Stomach (tissue), 9 donors: ENCODE data around the gene GRAMD1B. TPM values are rescaled to one million over a fixed set of nuclear protein-coding genes. Genes with fewer than 3 reads are reported as not detected.
A peak's percentile ranks its signal among the peaks of the same experiment; 100 is the strongest.

Source experiments
- DNase-seq, 2 donors: peaks; one replicate each; pipeline versions ENCODE4 v3.0.0 to v3.0.0-alpha.2; 2013 to 2019
- H3K27ac ChIP-seq, 5 donors: fragments of 200-600 bp in 4 of 5; sonication (generic) in 4 of 5; one replicate each; pipeline ENCODE4 v1.5.1; 2013 to 2019; ENCODE audit warnings: mild to moderate bottlenecking in 1 of 5, moderate library complexity in 1 of 5
- H3K27me3 ChIP-seq, 3 donors: fragments of 200-600 bp; sonication (generic); one replicate each; pipeline ENCODE4 v1.5.1; 2017 to 2019; ENCODE audit warnings: mixed run types in 1 of 3
- H3K36me3 ChIP-seq, 4 donors: fragments of 200-600 bp; sonication (generic); 1 replicate in 3 of 4; 2 replicates in 1 of 4; pipeline ENCODE4 v1.5.1; 2016 to 2019
- H3K4me1 ChIP-seq, 4 donors: fragments of 200-600 bp; sonication (generic); one replicate each; pipeline ENCODE4 v1.5.1; 2016 to 2019
- H3K4me3 ChIP-seq, 4 donors: fragments of 200-600 bp; sonication (generic) in 3 of 4; one replicate each; pipeline ENCODE4 v1.5.1; 2016 to 2019; ENCODE audit warnings: mild to moderate bottlenecking in 1 of 4
- H3K9me3 ChIP-seq, 4 donors: fragments of 200-600 bp; sonication (generic); one replicate each; pipeline ENCODE4 v1.5.1; 2016 to 2019
- CTCF ChIP-seq, 7 experiments: fragments of 450-650 bp in 4 of 7; fragments of 200-600 bp in 3 of 7; sonication (generic) in 3 of 7; IDR thresholded peaks; one replicate each; pipeline ENCODE4 v1.5.1; 2016 to 2019; ENCODE audit warnings: antibody characterized with exemption in 7 of 7, control low read depth in 2 of 7, mild to moderate bottlenecking in 1 of 7
- EP300 ChIP-seq: sonication (generic); formaldehyde crosslinking; IDR thresholded peaks from one replicate; pipeline ENCODE4 v1.6.1; 2017; ENCODE audit warnings: antibody characterized with exemption
- POLR2A ChIP-seq, 4 donors: fragments of 450-650 bp; IDR thresholded peaks; one replicate each; pipeline ENCODE4 v1.6.1; 2016; ENCODE audit warnings: antibody characterized with exemption in 4 of 4, control low read depth in 2 of 4, mild to moderate bottlenecking in 1 of 4, moderate library complexity in 1 of 4
- POLR2AphosphoS5 ChIP-seq, 3 donors: sonication (generic); formaldehyde crosslinking; IDR thresholded peaks; one replicate each; pipeline ENCODE4 v1.6.1; 2016; ENCODE audit warnings: antibody characterized with exemption in 3 of 3
- WGBS, 5 donors: extraction: QIAGEN DNeasy Blood & Tissue Kit in 3 of 5; methylation state at CpG; one replicate each; pipeline versions ENCODE4 v1.1.5 to v1.1.7; 2013 to 2018; 5-methylcytosine and 5-hydroxymethylcytosine counted together
- intact Hi-C: fragments of 100-400 bp; cut with DNase I; formaldehyde crosslinking; loops from one replicate; pipeline ENCODE4 v1.15.1; 2023; ENCODE audit warnings: low total_unique reads
- polyA plus RNA-seq, 3 donors: library from polyadenylated mRNA; stranded (reverse); fragments of 200-250 nt; gene quantifications; one replicate each; pipeline ENCODE4 v1.2.3, GENCODE V29; 2013
- total RNA-seq, 5 donors: library from RNA; depleted of rRNA; stranded (reverse); fragments of >200 nt; gene quantifications; one replicate each; pipeline versions ENCODE4 v1.1.0 to v1.2.3, GENCODE V29; 2014 to 2016
- donor health status: healthy with polysubstance abuse.
- donor health status: Bipolar disorder and iron deficiency.
- donor health status: healthy.

GRAMD1B gene
- total and polyA plus RNA-seq, 8 donors = 0.58 to 39.7 (median 12.2) TPM

DNA sequence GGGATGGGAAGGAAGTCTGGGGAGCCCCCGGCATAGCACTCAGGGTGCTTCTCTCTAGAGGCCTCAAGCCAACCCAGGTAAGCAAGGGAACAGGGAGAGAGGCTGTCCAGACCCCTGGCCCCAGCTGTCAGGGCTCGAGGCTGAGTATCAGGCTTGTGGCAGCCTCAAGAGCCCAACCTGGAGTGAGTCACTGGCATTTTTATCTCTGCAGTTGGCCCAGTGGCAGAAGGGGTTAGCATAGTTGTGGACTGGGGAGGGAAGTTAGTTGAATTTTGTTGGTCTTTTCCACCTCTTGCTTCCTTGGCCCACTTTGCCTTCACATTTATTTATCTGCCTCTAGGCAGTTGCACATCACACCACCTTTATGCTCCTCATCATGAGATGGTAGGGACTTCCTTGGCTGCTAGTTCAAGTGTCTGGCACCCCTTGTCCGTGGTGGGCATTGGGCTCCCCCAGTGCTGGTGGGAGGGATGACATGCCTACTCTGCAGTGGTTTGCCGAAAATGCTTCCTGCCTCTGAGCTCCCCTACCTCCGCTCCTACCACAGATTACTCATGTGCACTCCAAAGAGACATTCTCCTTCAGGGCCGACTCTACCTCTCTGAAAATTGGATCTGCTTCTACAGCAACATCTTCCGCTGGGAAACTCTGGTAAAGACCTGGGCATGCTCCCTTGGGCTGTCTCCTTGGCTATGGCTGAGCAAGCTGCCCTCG, 164.3 kb downstream of the GRAMD1B start:
- peaks cover 23 to 33% (median 26%) of the 10 kb centered on the region in 4 donors for H3K4me1 ChIP-seq
- WGBS, 5 donors = 70 to 88% (median 85%) methylated on average over 7 to 8 of the region's 8 CpGs
- peaks cover 2 to 56% (median 32%) of the 10 kb centered on the region in 4 donors for H3K36me3 ChIP-seq
- peak overlapping the region; percentile 46 to 88 (median 50) for H3K27ac ChIP-seq
- no peak for DNase-seq
- TF ChIP-seq POLR2AphosphoS5 (IDR thresholded peaks at IDR 0.05) (no peak), EP300 (no peak), POLR2A (IDR thresholded peaks at IDR 0.05) (no peak), CTCF (IDR thresholded peaks at IDR 0.05) (no peak)
- H3K4me3 ChIP-seq = peak overlapping the region in 3 of 4 donors; percentile 48 to 52 (median 50)
- no peaks in the 10 kb centered on the region for H3K27me3 ChIP-seq
- intact Hi-C loops = no loop called here
- H3K9me3 ChIP-seq = no peaks in the 10 kb centered on the region

GRCh38 chr11:123594921-123595320, 164.9 kb downstream of the GRAMD1B start:
- Histone ChIP-seq H3K36me3 (peaks cover 3 to 61% (median 34%) of the 10 kb centered on the region in 4 donors), H3K4me3 (peak overlapping the region in 1 of 4 donors; percentile 50), H3K9me3 (no peaks in the 10 kb centered on the region), H3K27ac (peak overlapping the region in 3 of 5 donors; percentile 46 to 88 (median 71)), H3K4me1 (peaks cover 18 to 27% (median 20%) of the 10 kb centered on the region in 4 donors), H3K27me3 (no peaks in the 10 kb centered on the region)
- no peak for TF ChIP-seq POLR2A (IDR thresholded peaks at IDR 0.05)
- TF ChIP-seq CTCF (IDR thresholded peaks at IDR 0.05) = no peak
- TF ChIP-seq EP300 = no peak
- no peak for TF ChIP-seq POLR2AphosphoS5 (IDR thresholded peaks at IDR 0.05)
- DNase-seq = no peak
- WGBS, 5 donors = 51 to 81% (median 58%) methylated on average over 4 of the region's 4 CpGs
- intact Hi-C loops = no loop called here

GRCh38 chr11:123597859-123598258, 167.8 kb downstream of the GRAMD1B start:
- TF ChIP-seq POLR2AphosphoS5 (IDR thresholded peaks at IDR 0.05) (no peak), EP300 (no peak), CTCF (IDR thresholded peaks at IDR 0.05) (no peak), POLR2A (IDR thresholded peaks at IDR 0.05) (no peak)
- Histone ChIP-seq H3K36me3 (peaks cover 15 to 78% (median 62%) of the 10 kb centered on the region in 4 donors), H3K27ac (no peak overlapping the region), H3K4me3 (no peak overlapping the region), H3K4me1 (peaks cover 13 to 22% (median 14%) of the 10 kb centered on the region in 4 donors), H3K9me3 (no peaks in the 10 kb centered on the region), H3K27me3 (no peaks in the 10 kb centered on the region)
- intact Hi-C loops = no loop called here
- WGBS, 5 donors = 91 to 97% (median 97%) methylated on average over 2 of the region's 2 CpGs
- DNase-seq = no peak

DNA sequence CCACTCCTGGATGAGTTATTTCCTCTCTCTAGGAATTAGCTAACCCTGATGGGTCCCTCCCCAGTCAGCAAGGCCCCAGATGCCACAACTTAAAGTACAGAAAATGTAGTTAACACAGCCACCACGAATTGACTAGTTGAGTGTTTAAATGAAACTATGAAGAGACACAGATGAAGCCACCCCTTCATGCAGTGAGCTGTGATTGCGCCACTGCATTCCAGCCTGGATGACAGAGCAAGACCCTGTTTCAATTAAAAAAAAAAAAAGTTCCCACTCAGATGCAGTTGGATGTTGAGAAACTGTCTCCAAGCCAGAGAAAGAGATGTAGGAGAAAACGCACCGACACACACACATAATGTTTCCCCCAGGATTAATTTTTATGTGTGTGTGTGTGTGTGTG, 171.1 kb downstream of the GRAMD1B start:
- intact Hi-C loops = no loop called here
- H3K4me1 ChIP-seq = no peaks in the 10 kb centered on the region
- WGBS, 5 donors = 83 to 92% (median 85%) methylated on average over 4 of the region's 4 CpGs
- no peaks in the 10 kb centered on the region for H3K9me3 ChIP-seq
- H3K36me3 ChIP-seq = peaks cover 25 to 88% (median 84%) of the 10 kb centered on the region in 4 donors
- no peak for DNase-seq
- no peak overlapping the region for H3K4me3 ChIP-seq
- H3K27ac ChIP-seq = no peak overlapping the region
- no peaks in the 10 kb centered on the region for H3K27me3 ChIP-seq
- TF ChIP-seq EP300 = no peak
- no peak for TF ChIP-seq POLR2A (IDR thresholded peaks at IDR 0.05)
- no peak for TF ChIP-seq CTCF (IDR thresholded peaks at IDR 0.05)
- no peak for TF ChIP-seq POLR2AphosphoS5 (IDR thresholded peaks at IDR 0.05)
